ENCODE results near the gene CAMK4. TPM values are rescaled to one million over a fixed set of nuclear protein-coding genes. Genes with fewer than 3 reads are reported as not detected.

The CAMK4 gene
- total RNA-seq, 1 donor from 2014 or later: 11.2 TPM

- no peak for DNase-seq (ENCODE audit: extremely low spot score, unreplicated experiment)
- H3K27me3 Mint-ChIP-seq: peaks cover 41% of the 10 kb centered on the region
- H3K27ac Mint-ChIP-seq: no peak overlapping the region
- H3K36me3 Mint-ChIP-seq: peaks cover 3% of the 10 kb centered on the region
- H3K9me3 Mint-ChIP-seq: no peaks in the 10 kb centered on the region
- no peak for TF ChIP-seq CTCF (conservative IDR thresholded peaks at IDR 0.05)
- peaks cover 8% of the 10 kb centered on the region for H3K4me1 Mint-ChIP-seq (ENCODE audit: unreplicated experiment)
- no peak overlapping the region for H3K4me3 Mint-ChIP-seq
Measured at GRCh38 chr5:111228520-111229220, 4.5 kb downstream of the CAMK4 start.

GRCh38 chr5:111229221-111229835 lies 5.1 kb downstream of the CAMK4 start:
- Mint-ChIP-seq H3K27ac (no peak overlapping the region), H3K9me3 (no peaks in the 10 kb centered on the region), H3K36me3 (peaks cover 3% of the 10 kb centered on the region), H3K4me1 (ENCODE audit: unreplicated experiment) (peaks cover 8% of the 10 kb centered on the region), H3K4me3 (no peak overlapping the region), H3K27me3 (peaks cover 41% of the 10 kb centered on the region)
- no peak for DNase-seq (ENCODE audit: extremely low spot score, unreplicated experiment)
- no peak for TF ChIP-seq CTCF (conservative IDR thresholded peaks at IDR 0.05)

GRCh38 chr5:111229871-111230810 lies 6.0 kb downstream of the CAMK4 start:
- Mint-ChIP-seq H3K9me3 (no peaks in the 10 kb centered on the region), H3K27me3 (peaks cover 35% of the 10 kb centered on the region), H3K4me1 (ENCODE audit: unreplicated experiment) (peaks cover 4% of the 10 kb centered on the region), H3K36me3 (peaks cover 3% of the 10 kb centered on the region), H3K27ac (no peak overlapping the region), H3K4me3 (no peak overlapping the region)
- DNase-seq (ENCODE audit: extremely low spot score, unreplicated experiment): no peak
- no peak for TF ChIP-seq CTCF (conservative IDR thresholded peaks at IDR 0.05)

GRCh38 chr5:111231119-111231518 lies 6.9 kb downstream of the CAMK4 start:
- H3K36me3 Mint-ChIP-seq: peaks cover 3% of the 10 kb centered on the region
- no peak overlapping the region for H3K4me3 Mint-ChIP-seq
- no peak overlapping the region for H3K27ac Mint-ChIP-seq
- H3K27me3 Mint-ChIP-seq: peaks cover 30% of the 10 kb centered on the region
- no peak for TF ChIP-seq CTCF (conservative IDR thresholded peaks at IDR 0.05)
- no peaks in the 10 kb centered on the region for H3K4me1 Mint-ChIP-seq (ENCODE audit: unreplicated experiment)
- DNase-seq (ENCODE audit: extremely low spot score, unreplicated experiment): no peak
- no peaks in the 10 kb centered on the region for H3K9me3 Mint-ChIP-seq

GRCh38 chr5:111232311-111233051 lies 8.3 kb downstream of the CAMK4 start:
- Mint-ChIP-seq H3K27me3 (peaks cover 18% of the 10 kb centered on the region), H3K27ac (no peak overlapping the region), H3K4me1 (ENCODE audit: unreplicated experiment) (peaks cover 9% of the 10 kb centered on the region), H3K4me3 (no peak overlapping the region), H3K36me3 (peaks cover under 1% of the 10 kb centered on the region), H3K9me3 (no peaks in the 10 kb centered on the region)
- no peak for DNase-seq (ENCODE audit: extremely low spot score, unreplicated experiment)
- TF ChIP-seq CTCF (conservative IDR thresholded peaks at IDR 0.05): no peak

Measured in type B pancreatic cell (in vitro differentiated cells).